Fibroblast of lung (primary cell): ENCODE data around the gene CHCHD6. TPM values are rescaled to one million over a fixed set of nuclear protein-coding genes. Genes with fewer than 3 reads are reported as not detected.
A peak's percentile ranks its signal among the peaks of the same experiment; 100 is the strongest.

Experiments
- DNase-seq, 2 donors: peaks; one replicate each; pipeline versions ENCODE4 v3.0.0 to v3.0.0-alpha.2; 2010; ENCODE audit warnings: low read depth in 2 of 2
- H2AFZ ChIP-seq: 2 replicates; pipeline ENCODE4 v1.5.1; 2012; ENCODE audit warnings: low read length, control low read depth, inconsistent platforms
- H3K27ac ChIP-seq: 2 replicates; pipeline ENCODE4 v1.5.1; 2011; ENCODE audit warnings: low read length, control low read depth; ENCODE audit not compliant: insufficient read depth
- H3K27me3 ChIP-seq: 2 replicates; pipeline ENCODE4 v1.5.1; 2011; ENCODE audit warnings: mild to moderate bottlenecking, low read length; ENCODE audit not compliant: control insufficient read depth, insufficient read depth
- H3K36me3 ChIP-seq: 2 replicates; pipeline ENCODE4 v1.5.1; 2011; ENCODE audit warnings: low read length; ENCODE audit not compliant: control insufficient read depth, insufficient read depth
- H3K4me1 ChIP-seq: 2 replicates; pipeline ENCODE4 v1.5.1; 2011; ENCODE audit warnings: low read length; ENCODE audit not compliant: control insufficient read depth, insufficient read depth; ENCODE audit errors: extremely low read depth
- H3K4me2 ChIP-seq: 2 replicates; pipeline ENCODE4 v1.5.1; 2011; ENCODE audit warnings: low read length, control low read depth; ENCODE audit not compliant: insufficient read depth; ENCODE audit errors: extremely low read depth
- H3K4me3 ChIP-seq, 4 experiments: fragments of 200-600 bp in 1 of 4; sonication (generic) in 1 of 4; replicated peaks in 1 of 4; 2 replicates each; pipeline ENCODE4 v1.5.1; 2011 to 2016; ENCODE audit warnings: low read length in 4 of 4, low read depth in 3 of 4, mild to moderate bottlenecking in 3 of 4, control low read depth in 2 of 4, inconsistent platforms in 1 of 4, mixed read lengths in 1 of 4; ENCODE audit not compliant: insufficient read depth in 1 of 4; ENCODE audit errors: control extremely low read depth in 1 of 4
- H3K79me2 ChIP-seq: 2 replicates; pipeline ENCODE4 v1.5.1; 2012; ENCODE audit warnings: mild to moderate bottlenecking, low read length, inconsistent platforms; ENCODE audit not compliant: control insufficient read depth, insufficient read depth
- H3K9ac ChIP-seq: 2 replicates; pipeline ENCODE4 v1.5.1; 2011; ENCODE audit warnings: mild to moderate bottlenecking, low read length, control low read depth; ENCODE audit not compliant: insufficient read depth
- H3K9me3 ChIP-seq: 2 replicates; pipeline ENCODE4 v1.5.1; 2012; ENCODE audit warnings: low read depth, low read length; ENCODE audit not compliant: control insufficient read depth, insufficient read depth
- H4K20me1 ChIP-seq: 2 replicates; pipeline ENCODE4 v1.5.1; 2011; ENCODE audit warnings: low read length; ENCODE audit not compliant: control insufficient read depth, insufficient read depth; ENCODE audit errors: extremely low read depth
- EZH2 ChIP-seq: IDR thresholded peaks from 2 replicates; pipeline ENCODE4 v1.5.1; 2012; ENCODE audit warnings: low read length, control low read depth, mild to moderate bottlenecking; ENCODE audit errors: missing control alignments
- polyA plus RNA-seq, 2 donors: library from polyadenylated mRNA; depleted of rRNA in 1 of 2; stranded (reverse) in 1 of 2; unstranded in 1 of 2; fragments of >200 nt; gene quantifications; 2 replicates each; pipeline ENCODE4 v1.2.1, GENCODE V29; 2011 to 2012; ENCODE audit warnings: missing spikeins in 1 of 2
- total RNA-seq: library from RNA; depleted of rRNA; stranded (reverse); fragments of >200 nt; gene quantifications from 2 replicates; pipeline ENCODE4 v1.2.1, GENCODE V29; 2014
- TF ChIP-seq, protein P1 (sequence below), 2 donors: IDR thresholded peaks in 1 of 2; conservative IDR thresholded peaks in 1 of 2; 1 replicate in 1 of 2; 2 replicates in 1 of 2; pipeline ENCODE4 v1.5.1; 2011 to 2012; ENCODE audit warnings: low read length in 2 of 2, control low read depth in 1 of 2, inconsistent platforms in 1 of 2, low read depth in 1 of 2, mild to moderate bottlenecking in 1 of 2

CHCHD6 gene
- total and polyA plus RNA-seq, 2 donors (not counting 1 experiment from before 2014, with no cell fraction given) = 9.5 to 11.1 TPM

DNA sequence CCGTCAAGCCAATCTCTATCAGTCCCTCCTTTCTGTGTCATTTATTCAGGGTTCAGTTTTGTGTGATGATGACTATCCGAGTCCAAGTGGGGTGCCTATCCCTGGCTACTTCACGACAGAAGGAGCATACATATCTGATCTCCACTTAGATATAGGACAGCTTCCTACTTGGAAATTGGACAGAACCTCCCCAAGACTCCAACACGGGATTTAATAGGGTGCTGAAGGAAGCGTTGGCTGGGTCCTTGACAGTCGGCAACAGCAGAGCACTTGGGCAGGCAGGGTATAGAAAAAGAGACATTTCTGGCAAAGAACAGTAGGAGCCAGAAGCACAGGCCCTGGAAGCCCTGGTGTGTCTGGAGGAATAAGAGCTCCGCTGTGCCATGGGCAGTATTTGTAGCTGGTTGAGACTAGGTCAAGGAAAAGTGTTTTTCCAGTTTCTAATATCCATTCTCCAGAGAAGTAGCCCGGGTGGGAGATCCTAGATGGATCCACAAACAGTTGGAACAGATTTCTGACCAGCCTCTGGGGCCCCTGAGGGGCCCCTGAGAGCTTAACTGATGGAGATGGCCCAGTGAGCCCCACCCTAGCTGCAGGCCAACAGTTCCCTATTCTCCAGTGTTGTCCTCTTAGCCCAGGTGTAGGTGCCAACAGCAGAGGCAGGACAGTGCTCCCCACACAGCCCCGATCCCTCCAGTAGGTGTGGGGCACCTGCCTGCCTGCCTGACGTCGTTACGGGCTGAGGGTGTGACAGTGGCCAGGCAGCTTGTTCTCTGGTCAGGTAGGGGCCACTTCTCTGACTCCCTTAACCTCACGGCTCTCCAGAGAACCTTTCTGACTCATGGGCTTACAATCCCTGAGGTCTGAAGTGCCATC lies 130.8 kb downstream of the CHCHD6 start:
- H4K20me1 ChIP-seq = no peaks in the 10 kb centered on the region
- no peaks in the 10 kb centered on the region for H3K79me2 ChIP-seq
- no peak overlapping the region for H3K4me2 ChIP-seq
- no peak overlapping the region for H3K27ac ChIP-seq
- H2AFZ ChIP-seq = no peak overlapping the region
- DNase-seq = peak in 1 of 2 donors; percentile 54
- H3K36me3 ChIP-seq = no peaks in the 10 kb centered on the region
- H3K27me3 ChIP-seq = no peaks in the 10 kb centered on the region
- no peak for TF ChIP-seq EZH2
- TF ChIP-seq, protein P1, sequence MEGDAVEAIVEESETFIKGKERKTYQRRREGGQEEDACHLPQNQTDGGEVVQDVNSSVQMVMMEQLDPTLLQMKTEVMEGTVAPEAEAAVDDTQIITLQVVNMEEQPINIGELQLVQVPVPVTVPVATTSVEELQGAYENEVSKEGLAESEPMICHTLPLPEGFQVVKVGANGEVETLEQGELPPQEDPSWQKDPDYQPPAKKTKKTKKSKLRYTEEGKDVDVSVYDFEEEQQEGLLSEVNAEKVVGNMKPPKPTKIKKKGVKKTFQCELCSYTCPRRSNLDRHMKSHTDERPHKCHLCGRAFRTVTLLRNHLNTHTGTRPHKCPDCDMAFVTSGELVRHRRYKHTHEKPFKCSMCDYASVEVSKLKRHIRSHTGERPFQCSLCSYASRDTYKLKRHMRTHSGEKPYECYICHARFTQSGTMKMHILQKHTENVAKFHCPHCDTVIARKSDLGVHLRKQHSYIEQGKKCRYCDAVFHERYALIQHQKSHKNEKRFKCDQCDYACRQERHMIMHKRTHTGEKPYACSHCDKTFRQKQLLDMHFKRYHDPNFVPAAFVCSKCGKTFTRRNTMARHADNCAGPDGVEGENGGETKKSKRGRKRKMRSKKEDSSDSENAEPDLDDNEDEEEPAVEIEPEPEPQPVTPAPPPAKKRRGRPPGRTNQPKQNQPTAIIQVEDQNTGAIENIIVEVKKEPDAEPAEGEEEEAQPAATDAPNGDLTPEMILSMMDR (conservative IDR thresholded peaks at IDR 0.05 in 1 of 2, IDR thresholded peaks at IDR 0.05 in 1 of 2; ENCODE audit: low read depth in 1 of 2, low read length in 2 of 2) = no peak
- no peaks in the 10 kb centered on the region for H3K9me3 ChIP-seq
- H3K4me1 ChIP-seq = peaks cover 2% of the 10 kb centered on the region
- no peak overlapping the region for H3K9ac ChIP-seq
- no peak overlapping the region for H3K4me3 ChIP-seq

DNA sequence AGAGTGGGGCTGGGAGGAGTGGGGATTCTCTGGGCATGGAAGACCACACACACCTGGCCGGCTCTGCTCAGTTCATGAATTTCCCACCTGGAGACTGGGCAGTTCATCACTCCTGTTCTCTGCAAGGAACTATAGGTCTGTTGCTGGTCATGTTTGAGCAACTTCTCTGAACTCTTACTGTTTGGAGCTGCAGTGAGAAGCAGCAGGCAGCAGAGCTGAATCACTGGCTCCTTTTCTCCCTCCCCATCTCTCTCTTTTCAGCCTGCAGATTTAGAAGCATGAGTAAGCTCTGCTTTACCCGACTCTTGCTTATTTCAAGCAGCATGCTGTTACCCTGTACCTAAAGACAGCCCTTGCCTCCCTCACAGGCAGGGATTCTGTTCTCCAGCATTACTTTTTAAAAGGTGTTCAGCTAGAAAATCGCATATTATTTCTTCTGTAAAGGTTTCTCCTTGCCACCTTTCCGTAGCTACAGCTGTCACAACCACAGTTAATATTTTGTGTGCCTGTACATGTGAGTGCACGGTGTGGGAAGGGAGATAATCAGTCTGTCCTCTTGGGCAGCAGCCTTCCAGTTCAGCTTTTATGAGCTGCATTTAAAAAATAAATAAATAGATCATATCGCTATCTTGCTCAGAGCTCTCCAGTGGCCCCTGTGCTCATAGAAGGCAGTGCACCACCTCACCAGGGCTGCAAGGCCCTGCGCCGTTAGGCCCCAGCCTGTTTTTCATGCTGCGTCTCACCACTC lies 131.6 kb downstream of the CHCHD6 start:
- Histone ChIP-seq H4K20me1 (no peaks in the 10 kb centered on the region), H3K27ac (no peak overlapping the region), H3K36me3 (no peaks in the 10 kb centered on the region), H3K27me3 (no peaks in the 10 kb centered on the region), H3K79me2 (no peaks in the 10 kb centered on the region), H2AFZ (no peak overlapping the region), H3K4me1 (peaks cover 2% of the 10 kb centered on the region), H3K9me3 (no peaks in the 10 kb centered on the region), H3K9ac (no peak overlapping the region), H3K4me3 (no peak overlapping the region), H3K4me2 (no peak overlapping the region)
- peak; percentile 38 to 67 for DNase-seq
- no peak for TF ChIP-seq EZH2
- TF ChIP-seq, protein P1 (conservative IDR thresholded peaks at IDR 0.05 in 1 of 2, IDR thresholded peaks at IDR 0.05 in 1 of 2; ENCODE audit: low read depth in 1 of 2, low read length in 2 of 2) = peak in 1 of 2 donors; percentile 39

DNA sequence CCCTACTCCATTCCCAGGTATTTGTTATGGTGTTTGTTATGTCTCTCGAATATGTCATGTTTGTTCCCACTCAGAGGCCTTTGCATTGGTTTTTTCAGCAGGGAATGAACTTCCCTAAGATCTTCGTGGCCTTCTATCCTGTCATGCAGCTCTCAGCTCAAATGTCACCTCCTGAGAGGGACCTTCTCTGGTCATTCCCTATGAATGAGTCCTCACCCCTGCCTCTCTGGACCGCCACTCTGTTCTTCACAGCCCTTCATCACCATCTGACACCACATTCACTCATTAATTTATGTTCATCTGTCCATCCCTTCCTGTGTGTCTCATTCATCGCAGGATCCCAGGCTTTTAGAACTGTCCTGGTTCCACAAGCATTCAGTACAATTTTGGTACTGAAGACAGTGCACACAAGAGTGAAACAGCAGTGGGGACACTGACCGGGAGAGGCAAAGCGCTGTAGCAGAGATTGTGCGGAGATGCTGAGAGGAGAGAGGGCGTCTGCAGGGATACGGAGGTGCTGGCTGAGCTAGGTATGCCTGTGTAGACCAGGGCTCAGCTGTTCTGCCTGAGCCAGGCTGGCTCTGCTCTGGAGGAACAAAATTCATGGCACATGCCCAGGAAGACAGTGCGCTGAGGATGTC lies 132.3 kb downstream of the CHCHD6 start:
- Histone ChIP-seq H4K20me1 (no peaks in the 10 kb centered on the region), H3K4me1 (peaks cover 2% of the 10 kb centered on the region), H3K27ac (no peak overlapping the region), H3K79me2 (no peaks in the 10 kb centered on the region), H2AFZ (no peak overlapping the region), H3K36me3 (no peaks in the 10 kb centered on the region), H3K27me3 (no peaks in the 10 kb centered on the region), H3K4me3 (no peak overlapping the region), H3K9ac (no peak overlapping the region), H3K9me3 (no peaks in the 10 kb centered on the region), H3K4me2 (no peak overlapping the region)
- no peak for DNase-seq
- no peak for TF ChIP-seq EZH2
- TF ChIP-seq, protein P1 (conservative IDR thresholded peaks at IDR 0.05 in 1 of 2, IDR thresholded peaks at IDR 0.05 in 1 of 2; ENCODE audit: low read depth in 1 of 2, low read length in 2 of 2) = no peak
